H1 (cell line): ENCODE measurements around the gene CHSY1. TPM values are rescaled to one million over a fixed set of nuclear protein-coding genes. Genes with fewer than 3 reads are reported as not detected.

Source experiments
- CTCF ChIA-PET: fragments of 300-600 bp; sonication (Branson Sonifier 250); formaldehyde crosslinking; loops from one replicate; lab custom pipeline; 2021; ENCODE audit not compliant: partially characterized antibody; lab: Charles Lee
- POLR2A ChIA-PET: fragments of 300-600 bp; sonication (Branson Sonifier 250); formaldehyde crosslinking; loops from one replicate; lab custom pipeline; 2021; ENCODE audit warnings: inconsistent platforms; ENCODE audit not compliant: partially characterized antibody; lab: Charles Lee
- DNase-seq, 2 experiments: peaks; one replicate each; pipeline versions ENCODE4 v3.0.0 to v3.0.0-alpha.2; 2010 to 2022; ENCODE audit warnings: low spot score in 2 of 2, low read depth in 1 of 2, mixed read lengths in 1 of 2
- FAIRE-seq: peaks from 2 replicates; lab custom pipeline; 2011; peaks lifted over from hg19 to GRCh38; lab: Jason Lieb, UNC
- H2AFZ ChIP-seq: 2 replicates; pipeline ENCODE4 v1.8.1; 2012; ENCODE audit warnings: low read length, inconsistent platforms
- H2AK5ac ChIP-seq: 2 replicates; pipeline ENCODE4 v1.6.1; 2013; ENCODE audit warnings: low read depth, low read length
- H2BK120ac ChIP-seq: replicated peaks from 2 replicates; pipeline ENCODE3; 2013; ENCODE audit warnings: low read depth, low read length, inconsistent platforms
- H2BK12ac ChIP-seq: 2 replicates; pipeline ENCODE4 v1.6.1; 2013; ENCODE audit warnings: low read depth, low read length
- H2BK15ac ChIP-seq: 2 replicates; pipeline ENCODE4 v1.6.1; 2013; ENCODE audit warnings: low read length
- H2BK20ac ChIP-seq: 2 replicates; pipeline ENCODE4 v1.6.1; 2013; ENCODE audit warnings: low read length
- H2BK5ac ChIP-seq: 2 replicates; pipeline ENCODE4 v1.6.1; 2013; ENCODE audit warnings: low read depth, low read length
- H3K14ac ChIP-seq: 2 replicates; pipeline ENCODE4 v1.6.1; 2013; ENCODE audit warnings: inconsistent platforms; ENCODE audit not compliant: insufficient read length
- H3K18ac ChIP-seq: 2 replicates; pipeline ENCODE4 v1.6.1; 2013; ENCODE audit warnings: low read length; ENCODE audit errors: extremely low read depth
- H3K23ac ChIP-seq: 2 replicates; pipeline ENCODE4 v1.6.1; 2013; ENCODE audit warnings: inconsistent platforms; ENCODE audit not compliant: insufficient read length
- H3K23me2 ChIP-seq: 2 replicates; pipeline ENCODE4 v1.6.1; 2013; ENCODE audit warnings: low read depth, low read length
- H3K27ac ChIP-seq: 2 replicates; pipeline ENCODE4 v1.6.1; 2011; ENCODE audit warnings: low read depth, low read length, inconsistent platforms
- H3K27me3 ChIP-seq, 4 experiments: replicated peaks in 1 of 4; 1 replicate in 1 of 4; 2 replicates in 3 of 4; pipeline versions ENCODE4 v1.6.1 to v1.8.1; 2011 to 2013; ENCODE audit warnings: low read length in 3 of 4, mild to moderate bottlenecking in 3 of 4, inconsistent platforms in 2 of 4, mixed read lengths in 2 of 4, moderate library complexity in 1 of 4; ENCODE audit not compliant: control insufficient read depth in 3 of 4, insufficient read depth in 3 of 4; ENCODE audit errors: extremely low read depth in 1 of 4
- H3K36me3 ChIP-seq, 4 experiments: 2 replicates each; pipeline versions ENCODE4 v1.6.1 to v1.8.1; 2011 to 2013; ENCODE audit warnings: mild to moderate bottlenecking in 4 of 4, low read length in 3 of 4, moderate library complexity in 2 of 4, control low read depth in 1 of 4, inconsistent platforms in 1 of 4; ENCODE audit not compliant: insufficient read depth in 4 of 4, control insufficient read depth in 2 of 4
- H3K4ac ChIP-seq: replicated peaks from 2 replicates; pipeline ENCODE3; 2013; ENCODE audit warnings: low read length, low read depth, mixed read lengths, inconsistent platforms; ENCODE audit not compliant: insufficient read length
- H3K4me1 ChIP-seq, 4 experiments: replicated peaks in 1 of 4; 1 replicate in 1 of 4; 2 replicates in 3 of 4; pipeline versions ENCODE4 v1.6.1 to v1.8.1; 2011 to 2013; ENCODE audit warnings: low read length in 3 of 4, inconsistent platforms in 2 of 4, mixed read lengths in 1 of 4; ENCODE audit not compliant: insufficient read depth in 4 of 4, control insufficient read depth in 3 of 4
- H3K4me2 ChIP-seq, 2 experiments: 2 replicates each; pipeline versions ENCODE4 v1.6.1 to v1.8.1; 2011 to 2013; ENCODE audit warnings: low read depth in 2 of 2, low read length in 2 of 2, control low read depth in 1 of 2, inconsistent platforms in 1 of 2, mild to moderate bottlenecking in 1 of 2; ENCODE audit not compliant: insufficient read depth in 1 of 2
- H3K4me3 ChIP-seq, 4 experiments: fragments of 200-600, 300-600 bp in 1 of 4; sonication (generic), shearing (Covaris generic), sonication (Bioruptor Twin) in 1 of 4; 2 replicates each; pipeline versions ENCODE4 v1.5.1 to v1.8.1; 2011 to 2016; ENCODE audit warnings: low read length in 4 of 4, low read depth in 3 of 4, control low read depth in 2 of 4, inconsistent platforms in 2 of 4, mild to moderate bottlenecking in 2 of 4, mixed read lengths in 1 of 4, moderate library complexity in 1 of 4; ENCODE audit not compliant: insufficient read depth in 2 of 4; ENCODE audit errors: extremely low read depth in 1 of 4
- H3K56ac ChIP-seq: replicated peaks from 2 replicates; pipeline ENCODE3; 2013; ENCODE audit warnings: low read depth, mild to moderate bottlenecking, mixed read lengths, low read length, inconsistent platforms; ENCODE audit not compliant: insufficient read length
- H3K79me1 ChIP-seq: 2 replicates; pipeline ENCODE4 v1.6.1; 2013; ENCODE audit warnings: low read depth, low read length, control low read depth
- H3K79me2 ChIP-seq, 2 experiments: 2 replicates each; pipeline versions ENCODE4 v1.6.1 to v1.8.1; 2012 to 2013; ENCODE audit warnings: low read length in 2 of 2, mild to moderate bottlenecking in 2 of 2, inconsistent platforms in 1 of 2; ENCODE audit not compliant: insufficient read depth in 2 of 2, control insufficient read depth in 1 of 2
- H3K9ac ChIP-seq, 4 experiments: replicated peaks in 1 of 4; 1 replicate in 1 of 4; 2 replicates in 3 of 4; pipeline versions ENCODE4 v1.6.1 to v1.8.1; 2011 to 2013; ENCODE audit warnings: low read depth in 3 of 4, low read length in 3 of 4, control low read depth in 2 of 4, mild to moderate bottlenecking in 2 of 4, moderate library complexity in 2 of 4, inconsistent platforms in 1 of 4; ENCODE audit errors: extremely low read depth in 1 of 4
- H3K9me3 ChIP-seq, 2 experiments: 2 replicates each; pipeline versions ENCODE4 v1.6.1 to v1.8.1; 2012 to 2013; ENCODE audit warnings: mild to moderate bottlenecking in 2 of 2, moderate library complexity in 2 of 2, control low read depth in 1 of 2, inconsistent platforms in 1 of 2, low read depth in 1 of 2, low read length in 1 of 2, mixed read lengths in 1 of 2; ENCODE audit not compliant: insufficient read depth in 2 of 2
- H4K20me1 ChIP-seq, 2 experiments: replicated peaks in 1 of 2; 2 replicates each; pipeline versions ENCODE3 to v1.8.1; 2011 to 2013; ENCODE audit warnings: inconsistent platforms in 2 of 2, low read length in 2 of 2, mild to moderate bottlenecking in 1 of 2; ENCODE audit not compliant: insufficient read depth in 2 of 2, control insufficient read depth in 1 of 2
- H4K5ac ChIP-seq: 2 replicates; pipeline ENCODE4 v1.6.1; 2013; ENCODE audit warnings: low read length, low read depth, mixed read lengths, inconsistent platforms; ENCODE audit not compliant: insufficient read length
- H4K8ac ChIP-seq: 2 replicates; pipeline ENCODE4 v1.8.0; 2013; ENCODE audit warnings: mild to moderate bottlenecking, moderate library complexity, low read length, inconsistent platforms; ENCODE audit not compliant: insufficient read depth; ENCODE audit errors: extremely low read depth
- H4K91ac ChIP-seq: replicated peaks from 2 replicates; pipeline ENCODE3; 2013; ENCODE audit warnings: low read length, mixed read lengths, inconsistent platforms; ENCODE audit not compliant: insufficient read length
- NRF1 ChIP-seq: IDR thresholded peaks from 2 replicates; pipeline ENCODE4 v1.6.1; 2011; ENCODE audit warnings: mild to moderate bottlenecking, low read depth, low read length, improper control_type of control experiment
- POU5F1 ChIP-seq: IDR thresholded peaks from 2 replicates; pipeline ENCODE4 v1.6.1; 2011; ENCODE audit warnings: low read depth, mild to moderate bottlenecking, low read length, moderate library complexity
- SP1 ChIP-seq: IDR thresholded peaks from 2 replicates; pipeline ENCODE4 v1.6.1; 2011; ENCODE audit warnings: low read depth, low read length
- TAF1 ChIP-seq: IDR thresholded peaks from 2 replicates; pipeline ENCODE4 v1.6.1; 2011; ENCODE audit warnings: mild to moderate bottlenecking, low read depth, low read length
- TCF12 ChIP-seq: IDR thresholded peaks from 2 replicates; pipeline ENCODE4 v1.6.1; 2011; ENCODE audit warnings: low read depth, mild to moderate bottlenecking, low read length
- WGBS, 2 experiments: shearing (Covaris generic) in 1 of 2; methylation state at CpG; one replicate each; pipeline versions ENCODE4 v1.1.6 to v1.1.7; 2013 to 2015; ENCODE audit warnings: low lambda C conversion rate in 2 of 2, mixed read lengths in 2 of 2, inconsistent platforms in 1 of 2, low coverage in 1 of 2, missing lambda C conversion rate in 1 of 2; ENCODE audit not compliant: insufficient replicate concordance in 2 of 2, insufficient coverage in 1 of 2, insufficient read length in 1 of 2; ENCODE audit errors: extremely low coverage in 1 of 2, missing lambda C conversion rate in 1 of 2; 5-methylcytosine and 5-hydroxymethylcytosine counted together
- polyA plus RNA-seq, 7 experiments: library from polyadenylated mRNA; depleted of rRNA in 3 of 7; stranded (reverse) in 5 of 7; unstranded in 2 of 7; fragments of >200 nt in 5 of 7; fragments of 200-250 nt in 2 of 7; gene quantifications; 1 replicate in 5 of 7; 2 replicates in 1 of 7; 4 replicates in 1 of 7; pipeline versions ENCODE4 v1.2.1 to v1.2.3, GENCODE V29; 2011 to 2013; ENCODE audit warnings: missing spikeins in 2 of 7, mixed read lengths in 2 of 7
- total RNA-seq: library from RNA; stranded (reverse); fragmentation: NEBNext Ultra II Directional; extraction: Animal tissue kit (Norgen Biotek cat#: 25700); gene quantifications from 2 replicates; pipeline ENCODE4 v1.2.1, GENCODE V29; 2021

Gene CHSY1
- total and polyA plus RNA-seq, 2 of the 8 experiments (the other 6 are each of a cell fraction or from before 2014, with no cell fraction given), result 24.9 to 60.7 TPM

GRCh38 chr15:101237251-101237650 lies 14.6 kb downstream of the CHSY1 start:
- H3K27ac ChIP-seq, result no peak overlapping the region
- no peak overlapping the region for H4K91ac ChIP-seq
- H3K18ac ChIP-seq, result no peak overlapping the region
- no peaks in the 10 kb centered on the region for H3K23me2 ChIP-seq
- H2BK12ac ChIP-seq, result no peak overlapping the region
- DNase-seq (no peak), FAIRE-seq (no peak)
- H3K9me3 ChIP-seq, result no peaks in the 10 kb centered on the region
- no peak overlapping the region for H3K23ac ChIP-seq
- whole genome bisulfite sequencing, 2 experiments, result 92% methylated on average over 12 of the region's 12 CpGs; no CpG with 5 or more reads in 1 of the 2 experiments
- H2AK5ac ChIP-seq, result no peak overlapping the region
- ChIA-PET CTCF (interaction anchor here (1.0 kb wide), 1 partner anchor 213 kb away, joined by 3 read pairs; no protein-coding TSS in a partner anchor), POLR2A (interaction anchor here (0.7 kb wide), 2 partner anchors 16 to 187 kb away, joined by 3 to 4 read pairs; no protein-coding TSS in a partner anchor)
- H3K56ac ChIP-seq, result no peak overlapping the region
- H3K4me3 ChIP-seq, result no peak overlapping the region
- H4K8ac ChIP-seq, result no peak overlapping the region
- H3K4me2 ChIP-seq, result no peak overlapping the region
- H3K79me1 ChIP-seq, result peaks cover 14% of the 10 kb centered on the region
- H3K14ac ChIP-seq, result no peak overlapping the region
- peaks cover 17 to 19% of the 10 kb centered on the region in 2 experiments for H4K20me1 ChIP-seq
- no peak overlapping the region for H2BK20ac ChIP-seq
- H3K36me3 ChIP-seq, result peaks cover 1 to 18% (median 8%) of the 10 kb centered on the region in 4 experiments; a peak in 4 of 8 replicates
- no peak overlapping the region for H2BK15ac ChIP-seq
- H2AFZ ChIP-seq, result no peak overlapping the region
- peaks cover 20 to 93% of the 10 kb centered on the region in 2 experiments for H3K79me2 ChIP-seq
- H2BK120ac ChIP-seq, result no peak overlapping the region
- H2BK5ac ChIP-seq, result no peak overlapping the region
- H3K27me3 ChIP-seq, result no peaks in the 10 kb centered on the region
- no peak overlapping the region for H3K4ac ChIP-seq
- H4K5ac ChIP-seq, result no peak overlapping the region
- peaks cover 0 to 8% (median 2%) of the 10 kb centered on the region in 4 experiments; a peak in 4 of 7 replicates for H3K4me1 ChIP-seq
- H3K9ac ChIP-seq, result no peak overlapping the region
- TF ChIP-seq NRF1 (no peak), TCF12 (no peak), TAF1 (no peak), POU5F1 (no peak), SP1 (no peak)
